ENCODE data around the gene ITGB7.
"Not testable (repeated sequence)": the region's sequence is repeated elsewhere in the genome, so short reads cannot be mapped to it uniquely, and the experiment has no call there.

GRCh38 chr12:53202316-53202715 is 4.7 kb downstream of the ITGB7 start:
- not testable (repeated sequence) for TF ChIP-seq CTCF (conservative IDR thresholded peaks at IDR 0.05); ZFX (IDR thresholded peaks at IDR 0.05)
